B cell (primary cell): ENCODE measurements around the gene ADPRM.

Source experiments
- CTCF ChIP-seq: fragments of 200-600 bp; IDR thresholded peaks from one replicate; pipeline ENCODE4 v1.8.0; 2022; ENCODE audit warnings: antibody characterized with exemption, mild to moderate bottlenecking
- EZH2 ChIP-seq: IDR thresholded peaks from 2 replicates; pipeline ENCODE4 v1.6.1; 2012; ENCODE audit warnings: borderline replicate concordance, low read depth, mild to moderate bottlenecking, moderate library complexity, low read length; ENCODE audit not compliant: insufficient read depth, poor library complexity, severe bottlenecking

- TF ChIP-seq CTCF (no peak), EZH2 (no peak)
Observed at GRCh38 chr17:10745231-10745630, 47.8 kb downstream of the ADPRM start.
